ENCODE results near the gene EEF1AKMT3. TPM values are rescaled to one million over a fixed set of nuclear protein-coding genes. Genes with fewer than 3 reads are reported as not detected.
A peak's percentile ranks its signal among the peaks of the same experiment; 100 is the strongest.

The EEF1AKMT3 gene
- total RNA-seq, 3 donors from 2014 or later = 5.3 to 7.3 (median 6.2) TPM

DNA sequence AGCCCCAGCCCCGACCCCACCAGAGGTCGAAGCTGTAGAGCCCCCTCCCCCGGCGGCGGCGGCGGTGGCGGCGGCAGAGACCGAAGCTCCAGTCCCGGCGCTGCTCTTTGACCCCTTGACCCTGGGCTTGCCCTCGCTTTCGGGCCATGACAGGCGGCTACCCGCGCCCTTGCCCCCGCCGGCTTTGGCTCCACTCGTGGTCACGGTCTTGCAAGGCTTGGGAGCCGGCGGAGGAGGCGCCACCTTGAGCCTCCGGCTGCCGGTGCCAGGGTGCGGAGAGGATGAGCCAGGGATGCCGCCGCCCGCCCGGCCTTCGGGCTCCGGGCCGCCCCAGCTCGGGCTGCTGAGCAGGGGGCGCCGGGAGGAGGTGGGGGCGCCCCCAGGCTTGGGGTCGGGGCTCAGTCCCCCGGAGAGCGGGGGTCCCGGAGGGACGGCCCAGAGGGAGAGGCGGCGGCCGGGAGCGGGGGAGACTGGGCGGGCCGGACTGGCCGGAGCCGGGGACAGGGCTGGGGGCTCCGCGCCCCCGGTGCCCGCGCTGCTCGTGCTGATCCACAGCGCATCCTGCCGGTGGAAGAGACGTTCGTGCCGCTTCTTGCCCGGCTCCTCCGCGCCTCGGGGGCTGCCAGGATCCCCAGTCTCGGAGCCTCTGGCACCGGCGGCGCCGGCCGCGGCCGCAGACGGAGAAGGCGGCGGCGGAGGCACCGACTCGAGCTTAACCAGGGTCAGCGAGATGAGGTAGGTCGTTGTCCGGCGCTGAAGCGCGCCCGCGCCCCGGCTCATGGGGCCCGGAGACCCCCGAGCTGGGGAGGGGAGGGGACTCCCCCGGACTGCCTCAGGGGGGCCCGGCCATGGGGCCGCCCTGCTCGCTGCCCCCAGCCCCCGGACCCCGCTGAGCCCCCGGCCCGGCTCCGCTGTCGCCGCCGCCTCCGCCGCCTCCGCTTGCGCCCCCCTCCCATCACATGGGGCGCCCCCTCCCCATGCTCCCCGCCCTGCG, 34.6 kb upstream of the EEF1AKMT3 start:
- Histone ChIP-seq H3K4me3 (no peak overlapping the region), H3K36me3 (ENCODE audit: low read depth) (no peaks in the 10 kb centered on the region), H3K4me1 (ENCODE audit: low read depth) (peaks cover 15% of the 10 kb centered on the region), H3K9me3 (no peaks in the 10 kb centered on the region)
- TF ChIP-seq, protein P1, sequence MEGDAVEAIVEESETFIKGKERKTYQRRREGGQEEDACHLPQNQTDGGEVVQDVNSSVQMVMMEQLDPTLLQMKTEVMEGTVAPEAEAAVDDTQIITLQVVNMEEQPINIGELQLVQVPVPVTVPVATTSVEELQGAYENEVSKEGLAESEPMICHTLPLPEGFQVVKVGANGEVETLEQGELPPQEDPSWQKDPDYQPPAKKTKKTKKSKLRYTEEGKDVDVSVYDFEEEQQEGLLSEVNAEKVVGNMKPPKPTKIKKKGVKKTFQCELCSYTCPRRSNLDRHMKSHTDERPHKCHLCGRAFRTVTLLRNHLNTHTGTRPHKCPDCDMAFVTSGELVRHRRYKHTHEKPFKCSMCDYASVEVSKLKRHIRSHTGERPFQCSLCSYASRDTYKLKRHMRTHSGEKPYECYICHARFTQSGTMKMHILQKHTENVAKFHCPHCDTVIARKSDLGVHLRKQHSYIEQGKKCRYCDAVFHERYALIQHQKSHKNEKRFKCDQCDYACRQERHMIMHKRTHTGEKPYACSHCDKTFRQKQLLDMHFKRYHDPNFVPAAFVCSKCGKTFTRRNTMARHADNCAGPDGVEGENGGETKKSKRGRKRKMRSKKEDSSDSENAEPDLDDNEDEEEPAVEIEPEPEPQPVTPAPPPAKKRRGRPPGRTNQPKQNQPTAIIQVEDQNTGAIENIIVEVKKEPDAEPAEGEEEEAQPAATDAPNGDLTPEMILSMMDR (IDR thresholded peaks at IDR 0.05) = no peak
- DNase-seq (peak in 1 of 3 donors; percentile 25), ATAC-seq (no peak)
- intact Hi-C loops (cut with DNase I, micrococcal nuclease) = no loop called here

DNA sequence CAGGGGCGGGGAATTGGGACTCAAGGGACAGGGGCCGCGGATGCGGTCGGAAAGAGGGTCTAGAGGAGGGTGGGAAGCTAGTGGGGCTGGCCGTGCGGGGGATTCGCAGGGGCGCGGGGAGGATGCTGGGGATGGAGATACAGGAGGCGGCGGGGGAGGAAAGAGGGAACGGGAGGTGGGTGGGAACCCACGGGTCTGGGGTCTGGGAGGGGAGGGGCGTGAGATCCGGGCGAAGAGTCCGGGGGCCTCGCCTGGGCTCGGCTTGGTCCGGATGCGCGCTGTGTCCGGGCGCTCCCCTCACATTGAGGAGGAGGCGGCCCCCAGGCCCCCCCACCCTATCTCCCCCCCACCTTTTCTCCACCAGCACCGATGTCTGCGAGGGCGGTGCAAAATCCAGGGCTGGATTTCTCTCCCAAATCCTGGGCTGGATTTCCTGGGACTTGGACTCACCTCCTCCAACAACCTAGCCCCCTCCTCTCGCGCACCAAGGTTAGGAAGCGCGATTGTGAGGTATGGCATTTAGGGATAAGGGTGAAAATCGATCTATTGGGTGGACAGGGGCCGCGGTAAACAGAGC, 33.7 kb upstream of the EEF1AKMT3 start, which contains the start of gene AGAP2:
AGAP2 (minus strand) TSS at position 82 of the 577 bp plus-strand sequence. CDS start 496 bp downstream, outside the sequence.
- H3K36me3 ChIP-seq (ENCODE audit: low read depth) = no peaks in the 10 kb centered on the region
- no peaks in the 10 kb centered on the region for H3K9me3 ChIP-seq
- ATAC-seq (no peak), DNase-seq (no peak)
- TF ChIP-seq, protein P1 (IDR thresholded peaks at IDR 0.05) = no peak
- peaks cover 15% of the 10 kb centered on the region for H3K4me1 ChIP-seq (ENCODE audit: low read depth)
- intact Hi-C loops (cut with DNase I, micrococcal nuclease) = no loop called here
- H3K4me3 ChIP-seq = no peak within 1 kb of the TSS

DNA sequence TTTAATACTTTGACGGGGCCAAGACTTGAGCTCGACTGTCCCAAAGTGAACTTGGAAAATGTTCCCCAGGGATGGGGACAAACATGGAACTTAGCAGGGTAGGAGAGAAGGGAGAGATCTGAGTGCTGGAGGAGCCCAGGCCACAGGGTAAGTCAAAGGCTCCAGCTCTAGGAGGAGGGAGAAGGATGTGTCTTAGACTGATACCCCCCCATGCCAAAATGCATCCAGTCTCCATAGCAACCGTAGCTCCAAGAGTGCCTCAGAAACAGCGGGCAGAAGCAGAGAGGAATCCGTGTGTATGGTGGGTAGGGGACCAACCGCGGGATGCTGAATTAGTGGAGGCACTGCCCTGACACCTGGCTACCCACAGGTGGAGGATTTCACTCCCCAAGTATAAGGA, 33.0 kb upstream of the EEF1AKMT3 start:
- DNase-seq = no peak
- TF ChIP-seq, protein P1 (IDR thresholded peaks at IDR 0.05) = no peak
- Histone ChIP-seq H3K36me3 (ENCODE audit: low read depth) (no peaks in the 10 kb centered on the region), H3K4me3 (no peak overlapping the region), H3K9me3 (no peaks in the 10 kb centered on the region), H3K4me1 (ENCODE audit: low read depth) (peaks cover 21% of the 10 kb centered on the region)
- no peak for ATAC-seq
- intact Hi-C loops (cut with DNase I, micrococcal nuclease) = no loop called here

DNA sequence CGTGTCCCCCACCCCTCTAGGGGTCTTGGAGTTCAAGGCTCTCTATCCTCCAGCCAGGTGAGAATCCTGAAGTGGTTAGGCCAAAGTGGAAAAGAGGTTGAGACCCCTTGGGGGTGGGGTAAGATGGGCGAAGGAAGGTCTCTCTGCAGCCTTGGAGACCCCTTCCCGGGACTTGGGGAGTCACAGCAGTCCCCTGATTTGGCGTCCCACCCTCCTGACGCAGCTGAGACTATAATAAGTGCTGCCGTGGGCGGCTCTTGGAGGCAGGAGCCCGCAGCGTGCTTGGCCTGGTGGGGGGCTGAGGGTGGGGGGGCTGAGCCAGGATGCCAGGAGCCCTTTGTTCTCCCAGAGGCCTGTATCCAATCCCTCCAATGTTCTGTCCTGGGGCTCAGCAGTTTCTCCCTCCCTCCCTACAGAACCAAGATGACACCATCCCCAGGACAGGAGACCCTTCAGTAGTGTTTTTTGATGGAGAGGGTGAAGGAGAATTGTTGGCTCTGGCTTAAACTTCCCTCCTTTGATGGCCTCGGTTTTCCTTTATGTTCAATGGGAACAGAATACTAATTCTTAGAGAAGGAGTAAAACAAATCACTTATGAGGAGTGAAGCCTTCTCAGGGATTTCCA, 32.4 kb upstream of the EEF1AKMT3 start:
- TF ChIP-seq, protein P1 (IDR thresholded peaks at IDR 0.05) = no peak
- H3K36me3 ChIP-seq (ENCODE audit: low read depth) = no peaks in the 10 kb centered on the region
- no peak overlapping the region for H3K4me3 ChIP-seq
- peaks cover 22% of the 10 kb centered on the region for H3K4me1 ChIP-seq (ENCODE audit: low read depth)
- DNase-seq = no peak
- no peaks in the 10 kb centered on the region for H3K9me3 ChIP-seq
- ATAC-seq = no peak
- intact Hi-C loops (cut with DNase I, micrococcal nuclease) = no loop called here

DNA sequence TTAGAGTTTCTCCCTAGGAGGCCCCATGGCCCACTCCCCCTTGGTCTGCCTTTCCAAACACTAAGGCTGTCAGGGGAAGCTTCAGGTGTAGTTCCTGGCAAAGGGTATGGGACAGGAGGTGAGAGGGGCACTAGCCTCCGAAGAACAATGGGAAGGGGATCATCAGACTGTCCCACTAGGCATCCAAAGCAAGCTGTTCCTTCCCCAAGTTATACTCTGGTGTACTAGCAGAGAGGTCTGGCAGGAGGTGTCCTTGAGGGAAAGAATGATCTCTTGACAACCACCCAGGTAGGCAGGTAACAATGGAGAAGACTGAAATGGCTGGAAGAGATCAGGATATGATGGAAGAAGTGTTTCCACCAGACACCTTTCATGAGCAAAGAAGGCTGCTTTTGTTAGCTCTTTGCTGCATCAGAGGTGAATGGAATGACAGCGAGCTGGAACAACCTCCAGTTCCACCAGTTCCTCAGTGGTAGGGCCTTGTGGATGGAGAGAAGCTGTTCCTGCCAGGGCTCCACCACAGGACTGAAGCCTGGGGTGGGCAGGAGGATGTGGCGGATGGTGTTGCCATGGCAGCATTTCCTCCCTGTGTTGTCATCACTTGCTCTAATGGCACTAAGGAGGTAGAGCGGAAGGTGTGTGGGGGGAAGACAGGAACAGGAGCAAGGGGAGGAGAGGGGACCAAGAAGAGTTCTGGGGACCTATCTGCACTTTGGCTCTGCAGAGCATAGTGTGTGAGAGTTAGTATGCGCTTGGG, 31.6 kb upstream of the EEF1AKMT3 start:
- Histone ChIP-seq H3K36me3 (ENCODE audit: low read depth) (no peaks in the 10 kb centered on the region), H3K9me3 (no peaks in the 10 kb centered on the region), H3K4me1 (ENCODE audit: low read depth) (peaks cover 22% of the 10 kb centered on the region), H3K4me3 (no peak overlapping the region)
- ATAC-seq (peak; percentile 42), DNase-seq (peak; percentile 52 to 83 (median 59))
- intact Hi-C loops (cut with DNase I, micrococcal nuclease) = no loop called here
- TF ChIP-seq, protein P1 (IDR thresholded peaks at IDR 0.05) = no peak

All from mucosa of descending colon (tissue), 3 donors.